CD4-positive, alpha-beta T cell treated with Interferon alpha-2 for 1 hour (primary cell): ENCODE data around the gene ARFGAP2.
"Not testable (repeated sequence)": the region's sequence is repeated elsewhere in the genome, so short reads cannot be mapped to it uniquely, and the experiment has no call there.

Source experiments
- DNase-seq, 2 donors: peaks; one replicate each; pipeline ENCODE4 v3.0.0-alpha.2; 2020 to 2022

ARFGAP2 gene

GRCh38 chr11:47176328-47177228, at the start of gene ARFGAP2:
ARFGAP2 (minus strand) TSS chr11:47176879; CDS start chr11:47176853, 26 bp downstream.
- peak; percentile 96 to 97 for DNase-seq

- DNase-seq = peak in 1 of 2 donors; percentile 19
These were observed 49.1 kb upstream of the ARFGAP2 start for GRCh38 chr11:47225552-47226400.

GRCh38 chr11:47222696-47223095, 46.0 kb upstream of the ARFGAP2 start:
- no peak for DNase-seq

GRCh38 chr11:47220401-47220821, 43.7 kb upstream of the ARFGAP2 start:
- no peak for DNase-seq

GRCh38 chr11:47216121-47216798, 39.6 kb upstream of the ARFGAP2 start:
- peak; percentile 10 to 54 for DNase-seq

- no peak for DNase-seq
These were observed 38.8 kb upstream of the ARFGAP2 start for GRCh38 chr11:47215366-47215910.

- peak; percentile 84 to 88 for DNase-seq
These were observed 37.4 kb upstream of the ARFGAP2 start for GRCh38 chr11:47213950-47214565.

GRCh38 chr11:47212938-47213337, 36.3 kb upstream of the ARFGAP2 start:
- no peak for DNase-seq

- no peak for DNase-seq
These were observed 31.9 kb upstream of the ARFGAP2 start for GRCh38 chr11:47208628-47209027.

GRCh38 chr11:47208008-47208552, 31.4 kb upstream of the ARFGAP2 start:
- not testable (repeated sequence) for DNase-seq

- DNase-seq = no peak
These were observed 30.8 kb upstream of the ARFGAP2 start for GRCh38 chr11:47207459-47207858.

GRCh38 chr11:47206577-47206976, 29.9 kb upstream of the ARFGAP2 start:
- not testable (repeated sequence) for DNase-seq

- no peak for DNase-seq
These were observed 27.9 kb upstream of the ARFGAP2 start for GRCh38 chr11:47204637-47204989.

GRCh38 chr11:47202576-47202975, 25.9 kb upstream of the ARFGAP2 start:
- no peak for DNase-seq

GRCh38 chr11:47201015-47201414, 24.3 kb upstream of the ARFGAP2 start:
- DNase-seq = no peak

GRCh38 chr11:47198161-47198560, 21.5 kb upstream of the ARFGAP2 start:
- DNase-seq = not testable (repeated sequence)

GRCh38 chr11:47192111-47192510, 15.4 kb upstream of the ARFGAP2 start:
- DNase-seq = no peak

- not testable (repeated sequence) for DNase-seq
These were observed 14.5 kb upstream of the ARFGAP2 start for GRCh38 chr11:47191137-47191536.

- DNase-seq = no peak
These were observed 12.6 kb upstream of the ARFGAP2 start for GRCh38 chr11:47189100-47189834.

GRCh38 chr11:47188259-47188658, 11.6 kb upstream of the ARFGAP2 start:
- no peak for DNase-seq

- no peak for DNase-seq
These were observed 11.0 kb upstream of the ARFGAP2 start for GRCh38 chr11:47187723-47188122.
